Measurements from ENCODE around the gene SALL2.

The SALL2 gene

DNA sequence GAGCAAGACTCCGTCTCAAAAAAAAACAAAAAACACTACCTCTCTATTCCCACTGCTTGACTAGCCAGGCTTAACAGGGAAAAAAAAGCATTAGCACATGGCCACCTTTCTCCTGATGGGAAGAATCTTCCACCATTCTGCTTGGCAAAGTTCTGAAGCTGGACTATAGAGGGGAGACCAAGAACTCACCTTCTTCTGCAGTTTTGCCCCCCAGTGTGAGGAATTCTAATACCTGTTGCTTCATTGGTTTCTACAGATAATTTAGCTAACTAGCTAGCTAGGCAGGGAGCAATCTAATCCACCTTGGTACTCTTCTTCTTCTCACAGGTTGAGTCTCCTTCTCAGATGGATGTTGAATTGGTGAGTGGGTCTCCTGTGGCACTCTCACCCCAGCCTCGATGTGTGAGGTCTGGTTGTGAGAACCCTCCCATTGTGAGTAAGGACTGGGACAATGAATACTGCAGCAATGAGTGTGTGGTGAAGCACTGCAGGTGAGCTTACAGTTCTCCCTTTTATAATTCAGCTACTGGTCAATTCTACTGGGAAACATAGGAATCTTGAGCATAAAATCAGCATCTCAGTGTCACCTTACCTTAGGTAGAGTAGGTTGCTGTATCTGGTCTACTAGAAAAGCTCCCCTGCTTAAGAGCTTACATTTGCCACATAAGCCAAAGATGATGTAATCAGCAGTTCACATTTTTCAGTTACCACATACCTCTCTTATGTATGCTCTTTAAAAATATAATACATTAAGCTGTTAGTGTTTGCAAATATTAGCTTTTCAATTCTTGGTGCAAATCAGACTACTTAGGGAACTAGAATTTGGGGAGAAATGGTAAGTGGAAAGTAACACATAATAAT lies 31.0 kb downstream of the SALL2 start:
- in situ Hi-C loops (cut with HindIII; ENCODE audit: low sequenced_read_pairs) = no loop called here

DNA sequence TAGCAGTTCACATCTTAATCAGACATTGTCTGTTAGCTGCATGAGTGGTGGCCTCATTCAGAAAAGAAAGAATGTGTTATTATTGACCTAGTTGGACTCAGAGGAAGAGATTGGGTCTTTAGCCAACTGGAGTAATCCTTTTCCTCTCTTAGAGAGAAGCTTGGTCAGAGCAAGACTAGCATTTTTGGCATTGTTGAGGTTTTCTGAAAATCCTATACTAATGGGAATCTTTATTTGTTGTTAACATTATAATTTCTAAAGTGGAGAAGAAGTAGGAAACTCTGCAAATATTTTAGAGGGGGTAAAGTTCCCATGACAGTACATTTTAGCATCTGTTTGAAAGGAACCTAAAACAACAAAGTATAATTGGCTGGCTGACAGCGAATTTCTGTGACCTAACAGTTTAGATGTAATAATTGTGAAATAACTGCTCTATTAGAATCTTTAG lies 39.5 kb downstream of the SALL2 start:
- in situ Hi-C loops (cut with HindIII; ENCODE audit: low sequenced_read_pairs) = no loop called here

DNA sequence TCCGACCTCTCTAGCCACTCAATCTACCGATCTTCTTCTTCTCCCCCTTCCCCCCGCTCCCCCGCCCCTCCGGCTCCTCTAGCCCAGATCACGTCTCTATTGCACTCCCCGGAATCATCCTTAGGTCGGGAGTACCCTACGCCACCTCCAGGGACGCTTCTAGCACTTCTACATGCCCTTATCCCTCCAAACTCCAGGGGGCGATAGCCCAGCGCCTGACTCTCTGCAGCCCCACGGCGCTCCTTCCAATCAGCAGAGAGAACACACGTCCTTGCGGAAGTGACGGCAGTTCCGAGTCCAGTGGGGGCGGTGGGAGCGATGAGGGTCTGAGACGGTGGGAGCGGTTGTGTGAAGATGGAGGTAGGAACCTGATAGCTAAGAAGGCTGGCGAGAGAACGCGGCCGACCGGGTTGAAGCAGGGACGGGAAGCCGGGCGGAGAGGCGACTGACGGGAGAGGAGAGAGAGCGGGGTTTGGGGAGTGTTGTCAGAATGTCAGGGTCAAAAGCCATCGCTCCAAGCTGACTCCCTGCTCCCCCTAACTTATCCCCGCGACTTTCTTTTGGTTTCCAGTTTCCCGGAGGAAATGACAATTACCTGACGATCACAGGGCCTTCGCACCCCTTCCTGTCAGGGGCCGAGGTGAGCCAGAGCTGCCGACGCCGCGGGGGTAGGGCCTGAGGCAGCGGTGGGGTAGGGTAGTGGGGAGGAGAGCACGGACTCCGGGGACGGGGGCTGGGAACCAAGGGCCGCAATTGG lies 49.0 kb downstream of the SALL2 start, which contains the start of the genes RAB2B and TOX4:
RAB2B (minus strand) TSS at position 35 of the 757 bp plus-strand sequence. CDS start 87 bp downstream, outside the sequence.
TOX4 (plus strand) TSS at position 271 of the 757 bp plus-strand sequence; CDS start at position 355, 84 bp downstream.
- in situ Hi-C loops (cut with HindIII; ENCODE audit: low sequenced_read_pairs) = no loop called here

DNA sequence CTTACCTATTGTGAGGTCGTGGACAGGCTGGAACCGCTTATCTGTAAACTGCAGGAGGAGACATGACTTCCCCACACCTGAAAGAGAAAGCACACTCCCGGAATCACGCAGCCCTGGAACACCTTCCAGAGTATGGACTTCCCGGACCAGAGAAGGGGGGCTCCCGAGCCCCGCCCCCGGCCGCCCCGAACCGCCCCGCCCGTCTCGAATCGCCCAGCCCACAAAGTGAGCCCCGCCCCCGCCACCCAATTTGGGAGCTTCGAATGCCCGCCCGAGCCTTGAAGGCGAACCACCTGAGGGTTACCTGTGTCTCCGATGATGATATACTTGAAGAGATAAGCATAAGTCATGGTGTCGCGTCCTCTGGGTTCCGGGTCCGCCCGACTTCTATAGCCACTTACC lies 49.6 kb downstream of the SALL2 start:
- in situ Hi-C loops (cut with HindIII; ENCODE audit: low sequenced_read_pairs) = no loop called here

DNA sequence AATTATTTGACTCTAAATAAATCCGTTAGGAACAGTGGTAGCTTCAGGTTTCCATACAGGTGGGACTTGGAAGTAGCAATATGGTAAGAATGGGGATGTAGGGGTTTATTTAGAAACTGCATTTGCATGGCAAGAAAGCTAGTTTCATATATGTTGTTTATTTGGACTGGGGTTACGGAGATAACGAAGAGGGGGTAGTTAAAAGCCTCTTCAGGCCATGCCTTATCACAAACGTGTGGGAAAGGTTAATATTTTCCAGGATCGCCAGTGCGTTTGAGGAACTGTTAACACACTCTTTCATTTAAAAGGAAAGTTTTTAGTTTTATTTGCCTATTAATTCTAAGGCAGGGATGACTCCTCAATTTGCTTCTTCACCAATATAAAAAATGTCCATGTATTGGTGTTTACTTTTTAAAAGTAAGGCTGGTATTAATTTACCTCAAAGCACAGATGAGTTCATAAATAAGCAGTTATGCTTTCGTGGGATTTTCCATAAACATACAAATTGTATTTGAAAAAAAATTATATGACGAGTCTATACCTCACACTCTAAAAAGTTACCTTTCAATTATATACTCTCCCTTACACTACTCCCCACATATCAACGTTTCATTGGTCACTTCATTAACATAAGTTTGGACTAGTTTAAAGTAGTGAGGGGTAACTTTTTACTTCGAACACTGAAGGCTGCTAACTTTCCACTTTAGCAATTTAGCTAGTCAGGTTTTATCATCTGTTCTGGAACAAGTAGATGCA lies 50.2 kb downstream of the SALL2 start:
- in situ Hi-C loops (cut with HindIII; ENCODE audit: low sequenced_read_pairs) = no loop called here

All from DLD1 (cell line).